HCT116 (cell line): ENCODE measurements around the gene PEAK1. TPM values are rescaled to one million over a fixed set of nuclear protein-coding genes. Genes with fewer than 3 reads are reported as not detected.

ENCODE experiments used
- ATAC-seq: fragments of 200-7000 bp; cut with Tn5 transposase; 2 replicates; pipeline ENCODE4 v1.9.1; 2020; ENCODE audit warnings: mild to moderate bottlenecking, moderate library complexity
- BruUV-seq: library from RNA; stranded (reverse); fragments of 400-500 nt; replicated peaks from 2 replicates; lab custom pipeline; 2021; lab: Mats Ljungman, UMichigan
- CTCF ChIA-PET: fragments of 300-600 bp; sonication (Branson Sonifier 250); formaldehyde crosslinking; loops from one replicate; lab custom pipeline; 2021; ENCODE audit warnings: antibody characterized with exemption; lab: Charles Lee
- POLR2A ChIA-PET: fragments of 300-600, 350-600 bp; sonication (Branson Sonifier 250); formaldehyde crosslinking; loops from one replicate; lab custom pipeline; 2021; ENCODE audit warnings: antibody characterized with exemption; lab: Charles Lee
- RAD21 ChIA-PET, 2 experiments: fragments of 300-600 bp; sonication (Branson Sonifier 250); formaldehyde crosslinking; loops; one replicate each; lab custom pipeline; 2023; ENCODE audit warnings: low total read pairs in 2 of 2; ENCODE audit not compliant: uncharacterized antibody in 2 of 2, unreplicated experiment in 2 of 2, low non-redundant PET in 1 of 2; lab: Charles Lee
- DNase-seq: peaks from one replicate; pipeline ENCODE4 v3.0.0-alpha.2; 2010; ENCODE audit warnings: low read depth, low spot score
- H2AFZ ChIP-seq: fragments of 200-600 bp; shearing (Covaris generic), sonication (generic); 2 replicates; pipeline ENCODE4 v1.6.1; 2017; ENCODE audit warnings: low read depth, mixed run types, mixed read lengths, antibody characterized with exemption, low read length; ENCODE audit not compliant: poor library complexity, severe bottlenecking
- H3K27ac ChIP-seq: 2 replicates; pipeline ENCODE4 v1.5.1; 2012; ENCODE audit warnings: low read depth, low read length
- H3K27me3 ChIP-seq: fragments of 200-600 bp; sonication (generic); 2 replicates; pipeline ENCODE4 v1.6.1; 2016; ENCODE audit warnings: mixed run types, low read length, mixed read lengths; ENCODE audit not compliant: insufficient read depth
- H3K36me3 ChIP-seq, 2 experiments: fragments of 200-500 bp in 1 of 2; fragments of 200-600 bp in 1 of 2; sonication (Bioruptor generic) in 1 of 2; sonication (generic) in 1 of 2; 2 replicates each; pipeline versions ENCODE4 v1.5.1 to v1.6.1; 2014 to 2016; ENCODE audit warnings: low read length in 2 of 2, inconsistent platforms in 1 of 2, mixed read lengths in 1 of 2, mixed run types in 1 of 2; ENCODE audit not compliant: insufficient read depth in 2 of 2, control insufficient read depth in 1 of 2
- H3K4me1 ChIP-seq, 2 experiments: fragments of 200-600 bp in 1 of 2; sonication (generic) in 1 of 2; 2 replicates each; pipeline versions ENCODE4 v1.5.1 to v1.6.1; 2012 to 2017; ENCODE audit warnings: low read length in 2 of 2, inconsistent platforms in 1 of 2, mild to moderate bottlenecking in 1 of 2, mixed read lengths in 1 of 2, mixed run types in 1 of 2, moderate library complexity in 1 of 2; ENCODE audit not compliant: insufficient read depth in 2 of 2, control insufficient read depth in 1 of 2
- H3K4me2 ChIP-seq: fragments of 200-600 bp; sonication (generic); 2 replicates; pipeline ENCODE4 v1.6.1; 2017; ENCODE audit warnings: mixed run types, low read length, mixed read lengths
- H3K4me3 ChIP-seq, 2 experiments: fragments of 200-600 bp in 1 of 2; sonication (generic) in 1 of 2; replicated peaks in 1 of 2; 2 replicates each; pipeline ENCODE4 v1.5.1; 2011 to 2016; ENCODE audit warnings: low read length in 2 of 2, control low read depth in 1 of 2, low read depth in 1 of 2, mild to moderate bottlenecking in 1 of 2, mixed read lengths in 1 of 2, mixed run types in 1 of 2
- H3K79me2 ChIP-seq: fragments of 200-600 bp; sonication (generic); 2 replicates; pipeline ENCODE4 v1.6.1; 2017; ENCODE audit warnings: mild to moderate bottlenecking, mixed run types, low read length, moderate library complexity, mixed read lengths; ENCODE audit not compliant: insufficient read depth
- H3K9ac ChIP-seq: fragments of 200-600 bp; sonication (generic); 2 replicates; pipeline ENCODE4 v1.6.1; 2016; ENCODE audit warnings: low read length, mixed read lengths
- H3K9me2 ChIP-seq: fragments of 200-600 bp; sonication (generic), shearing (Covaris generic); 2 replicates; pipeline ENCODE4 v1.6.1; 2017; ENCODE audit warnings: mixed run types, mild to moderate bottlenecking, moderate library complexity; ENCODE audit not compliant: insufficient read depth
- H3K9me3 ChIP-seq, 2 experiments: fragments of 200-500 bp in 1 of 2; fragments of 200-600 bp in 1 of 2; sonication (Bioruptor generic) in 1 of 2; sonication (generic) in 1 of 2; 2 replicates each; pipeline ENCODE4 v1.6.1; 2014 to 2017; ENCODE audit warnings: low read length in 2 of 2, mixed read lengths in 2 of 2, inconsistent platforms in 1 of 2, low read depth in 1 of 2, mild to moderate bottlenecking in 1 of 2, mixed run types in 1 of 2, moderate library complexity in 1 of 2; ENCODE audit not compliant: control insufficient read depth in 1 of 2, insufficient read depth in 1 of 2
- H4K20me1 ChIP-seq: fragments of 200-600 bp; sonication (generic), shearing (Covaris generic); 2 replicates; pipeline ENCODE4 v1.6.1; 2017; ENCODE audit warnings: mixed run types, mild to moderate bottlenecking, moderate library complexity; ENCODE audit not compliant: insufficient read depth
- ATF3 ChIP-seq: IDR thresholded peaks from 2 replicates; pipeline ENCODE4 v1.6.1; 2012
- CEBPB ChIP-seq: IDR thresholded peaks from 2 replicates; pipeline ENCODE4 v1.6.1; 2012; ENCODE audit warnings: low read depth
- CTCF ChIP-seq, 3 experiments: fragments of 200-600 bp in 1 of 3; sonication (generic) in 1 of 3; IDR thresholded peaks in 2 of 3; conservative IDR thresholded peaks in 1 of 3; 2 replicates each; pipeline ENCODE4 v1.5.1; 2012 to 2017; ENCODE audit warnings: low read depth in 2 of 3, low read length in 2 of 3, antibody characterized with exemption in 1 of 3, borderline replicate concordance in 1 of 3, control low read depth in 1 of 3, mild to moderate bottlenecking in 1 of 3, mixed read lengths in 1 of 3, mixed run types in 1 of 3, moderate library complexity in 1 of 3; ENCODE audit not compliant: insufficient read depth in 1 of 3
- ELF1 ChIP-seq: IDR thresholded peaks from 2 replicates; pipeline ENCODE4 v1.6.1; 2012; ENCODE audit warnings: low read depth, borderline replicate concordance
- EZH2 ChIP-seq: fragments of 200-600 bp; sonication (generic); IDR thresholded peaks from 2 replicates; pipeline ENCODE4 v1.6.1; 2017; ENCODE audit warnings: antibody characterized with exemption, mixed run types
- FOSL1 ChIP-seq: IDR thresholded peaks from 2 replicates; pipeline ENCODE4 v1.6.1; 2012; ENCODE audit warnings: low read depth
- POLR2A ChIP-seq: IDR thresholded peaks from 2 replicates; pipeline ENCODE4 v1.7.0; 2011; ENCODE audit warnings: borderline replicate concordance; ENCODE audit not compliant: insufficient read depth, insufficient read length; ENCODE audit errors: extremely low read depth
- POLR2AphosphoS5 ChIP-seq: IDR thresholded peaks from 2 replicates; pipeline ENCODE4 v1.6.1; 2011; ENCODE audit warnings: mild to moderate bottlenecking, low read depth, low read length, moderate library complexity
- RAD21 ChIP-seq: IDR thresholded peaks from 2 replicates; pipeline ENCODE4 v1.6.1; 2012; ENCODE audit warnings: low read depth, mild to moderate bottlenecking
- REST ChIP-seq: IDR thresholded peaks from 2 replicates; pipeline ENCODE4 v1.6.1; 2012; ENCODE audit warnings: low read depth
- SRF ChIP-seq: IDR thresholded peaks from 2 replicates; pipeline ENCODE4 v1.6.1; 2012; ENCODE audit warnings: low read depth
- YY1 ChIP-seq: IDR thresholded peaks from 2 replicates; pipeline ENCODE4 v1.6.1; 2011; ENCODE audit warnings: low read length, low read depth, moderate library complexity, mild to moderate bottlenecking; ENCODE audit not compliant: insufficient replicate concordance; ENCODE audit errors: extremely low read depth
- ZBTB33 ChIP-seq: IDR thresholded peaks from 2 replicates; pipeline ENCODE4 v1.6.1; 2011; ENCODE audit warnings: mild to moderate bottlenecking, low read length, moderate library complexity; ENCODE audit not compliant: insufficient replicate concordance; ENCODE audit errors: extremely low read depth
- ZFX ChIP-seq: fragments of 450-650 bp; IDR thresholded peaks from 2 replicates; pipeline ENCODE4 v1.6.1; 2017
- ZNF274 ChIP-seq: fragments of 200-500 bp; sonication (Bioruptor generic); IDR thresholded peaks from 2 replicates; pipeline ENCODE4 v1.6.1; 2014; ENCODE audit warnings: mild to moderate bottlenecking, low read depth, low read length, inconsistent platforms
- intact Hi-C: fragments of 100-400 bp; cut with micrococcal nuclease; formaldehyde crosslinking; loops from 2 replicates; pipeline ENCODE4 v1.10.0; 2022
- total RNA-seq: library from RNA; stranded (reverse); gene quantifications from one replicate; pipeline ENCODE4 v1.2.1, GENCODE V29; 2021; ENCODE audit not compliant: unreplicated experiment
- TF ChIP-seq, protein P1 (sequence below): IDR thresholded peaks from 2 replicates; pipeline ENCODE4 v1.6.1; 2012

Gene PEAK1
- total RNA-seq, 1 experiment from 2014 or later = 23.4 TPM

- H2AFZ ChIP-seq = no peak overlapping the region
- no peak overlapping the region for H3K4me3 ChIP-seq
- no peaks in the 10 kb centered on the region for H4K20me1 ChIP-seq
- POLR2A ChIA-PET = no interaction called here
- no peaks in the 10 kb centered on the region; the same call in 1 of the 2 replicates for H3K79me2 ChIP-seq
- no peak for DNase-seq
- TF ChIP-seq ATF3 (no peak), SRF (no peak), FOSL1 (no peak), YY1 (no peak), RAD21 (no peak), EZH2 (no peak), ZBTB33 (no peak), REST (no peak), CEBPB (no peak), ZFX (no peak), POLR2A (no peak), POLR2AphosphoS5 (no peak), ELF1 (no peak), CTCF (IDR thresholded peaks at IDR 0.05 in 2 of 3, conservative IDR thresholded peaks at IDR 0.05 in 1 of 3; ENCODE audit: borderline replicate concordance in 1 of 3, insufficient read depth in 1 of 3, low read depth in 2 of 3, low read length in 2 of 3) (no peak), ZNF274 (no peak)
- TF ChIP-seq, protein P1, sequence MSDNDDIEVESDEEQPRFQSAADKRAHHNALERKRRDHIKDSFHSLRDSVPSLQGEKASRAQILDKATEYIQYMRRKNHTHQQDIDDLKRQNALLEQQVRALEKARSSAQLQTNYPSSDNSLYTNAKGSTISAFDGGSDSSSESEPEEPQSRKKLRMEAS = no peak
- CTCF ChIA-PET = no interaction called here
- RAD21 ChIA-PET = no interaction called here
- no peaks in the 10 kb centered on the region for H3K9me2 ChIP-seq
- no peaks in the 10 kb centered on the region for H3K27me3 ChIP-seq
- intact Hi-C loops = no loop called here
- no peaks in the 10 kb centered on the region for H3K9me3 ChIP-seq
- H3K4me1 ChIP-seq = no peaks in the 10 kb centered on the region
- no peak overlapping the region for H3K27ac ChIP-seq
- H3K36me3 ChIP-seq = no peaks in the 10 kb centered on the region
- ATAC-seq = no peak
- no peak overlapping the region for H3K4me2 ChIP-seq
- H3K9ac ChIP-seq = no peak overlapping the region
- BruUV-seq = no TSS peak
These were observed 35.8 kb downstream of the PEAK1 start for GRCh38 chr15:77384086-77384485.
